GM18508 (cell line): Measurements from ENCODE around the gene ARSK.
"Not testable (repeated sequence)": the region's sequence is repeated elsewhere in the genome, so short reads cannot be mapped to it uniquely, and the experiment has no call there.

ENCODE experiments used
- ATAC-seq: cut with Tn5 transposase; IDR thresholded peaks from one replicate; pipeline ENCODE4 v1.9.1; 2021; ENCODE audit warnings: moderate number of reproducible peaks; ENCODE audit not compliant: insufficient read depth, unreplicated experiment

ARSK gene

GRCh38 chr5:95620030-95620869 is 65.3 kb downstream of the ARSK start, which contains the start of gene GPR150:
TSS of gene GPR150 (plus strand) at chr5:95620087. CDS start at chr5:95620276, 189 bp downstream.
- no peak for ATAC-seq

- no peak for ATAC-seq
Observed at GRCh38 chr5:95620870-95621838, 66.3 kb downstream of the ARSK start.

- ATAC-seq: no peak
Observed at GRCh38 chr5:95621839-95622629, 67.1 kb downstream of the ARSK start.

- ATAC-seq: no peak
Observed at GRCh38 chr5:95623706-95624105, 68.8 kb downstream of the ARSK start.

GRCh38 chr5:95624368-95624767 is 69.5 kb downstream of the ARSK start:
- no peak for ATAC-seq

- ATAC-seq: no peak
Observed at GRCh38 chr5:95626701-95627100, 71.8 kb downstream of the ARSK start.

GRCh38 chr5:95627971-95628810 is 73.3 kb downstream of the ARSK start:
- no peak for ATAC-seq

- ATAC-seq: no peak
Observed at GRCh38 chr5:95628933-95629332, 74.0 kb downstream of the ARSK start.

GRCh38 chr5:95630394-95630917 is 75.6 kb downstream of the ARSK start:
- ATAC-seq: no peak

- no peak for ATAC-seq
Observed at GRCh38 chr5:95631255-95631958, 76.5 kb downstream of the ARSK start.

GRCh38 chr5:95631991-95632675 is 77.2 kb downstream of the ARSK start:
- peak; percentile 81 for ATAC-seq

- ATAC-seq: not testable (repeated sequence)
Observed at GRCh38 chr5:95632942-95633341, 78.0 kb downstream of the ARSK start.

GRCh38 chr5:95633671-95634070 is 78.8 kb downstream of the ARSK start:
- ATAC-seq: no peak

- no peak for ATAC-seq
Observed at GRCh38 chr5:95634081-95634480, 79.2 kb downstream of the ARSK start.

GRCh38 chr5:95638632-95639031 is 83.7 kb downstream of the ARSK start:
- ATAC-seq: no peak

GRCh38 chr5:95641741-95642220 is 86.9 kb downstream of the ARSK start:
- no peak for ATAC-seq

GRCh38 chr5:95643152-95643551 is 88.3 kb downstream of the ARSK start:
- ATAC-seq: no peak
